Nephron (organoid): ENCODE results near the gene NEIL1.

Experiments used
- H3K27ac Mint-ChIP-seq, 3 experiments: 2 replicates each; pipeline ENCODE4 v1.8.0; 2020; ENCODE audit warnings: mixed read lengths in 3 of 3, mild to moderate bottlenecking in 2 of 3, moderate library complexity in 1 of 3
- H3K27me3 Mint-ChIP-seq: 2 replicates; pipeline ENCODE4 v1.8.0; 2021; ENCODE audit warnings: low read depth, mild to moderate bottlenecking, moderate library complexity, mixed read lengths
- H3K36me3 Mint-ChIP-seq: 2 replicates; pipeline ENCODE4 v1.8.0; 2020; ENCODE audit warnings: low read depth, mixed read lengths
- H3K4me1 Mint-ChIP-seq: 2 replicates; pipeline ENCODE4 v1.8.0; 2020; ENCODE audit warnings: mixed read lengths
- H3K4me3 Mint-ChIP-seq, 3 experiments: 2 replicates each; pipeline ENCODE4 v1.8.0; 2020; ENCODE audit warnings: mild to moderate bottlenecking in 3 of 3, mixed read lengths in 3 of 3, moderate library complexity in 2 of 3
- H3K9me3 Mint-ChIP-seq: 2 replicates; pipeline ENCODE4 v1.8.0; 2020; ENCODE audit warnings: mixed read lengths
- CTCF ChIP-seq, 3 experiments: fragments of 200-600 bp; sonication (generic); IDR thresholded peaks; one replicate each; pipeline ENCODE4 v1.5.0; 2021; ENCODE audit warnings: antibody characterized with exemption in 3 of 3; ENCODE audit not compliant: unreplicated experiment in 3 of 3

Gene NEIL1

GRCh38 chr15:75356006-75356405, 9.2 kb downstream of the NEIL1 start:
- Mint-ChIP-seq H3K4me1 (no peaks in the 10 kb centered on the region), H3K4me3 (no peak overlapping the region), H3K36me3 (peaks cover 10% of the 10 kb centered on the region), H3K27me3 (no peaks in the 10 kb centered on the region), H3K27ac (no peak overlapping the region), H3K9me3 (no peaks in the 10 kb centered on the region)
- TF ChIP-seq CTCF (IDR thresholded peaks at IDR 0.05; ENCODE audit: unreplicated experiment in 3 of 3), result no peak

- TF ChIP-seq CTCF (IDR thresholded peaks at IDR 0.05; ENCODE audit: unreplicated experiment in 3 of 3), result no peak
- no peak overlapping the region for H3K27ac Mint-ChIP-seq
- H3K36me3 Mint-ChIP-seq, result peaks cover 10% of the 10 kb centered on the region
- no peak overlapping the region for H3K4me3 Mint-ChIP-seq
- H3K9me3 Mint-ChIP-seq, result no peaks in the 10 kb centered on the region
- no peaks in the 10 kb centered on the region for H3K4me1 Mint-ChIP-seq
- H3K27me3 Mint-ChIP-seq, result no peaks in the 10 kb centered on the region
Observed at GRCh38 chr15:75356517-75356916, 9.7 kb downstream of the NEIL1 start.

GRCh38 chr15:75357976-75358673, 11.3 kb downstream of the NEIL1 start:
- no peaks in the 10 kb centered on the region for H3K27me3 Mint-ChIP-seq
- H3K27ac Mint-ChIP-seq, result no peak overlapping the region
- H3K9me3 Mint-ChIP-seq, result no peaks in the 10 kb centered on the region
- TF ChIP-seq CTCF (IDR thresholded peaks at IDR 0.05; ENCODE audit: unreplicated experiment in 3 of 3), result no peak
- H3K4me1 Mint-ChIP-seq, result no peaks in the 10 kb centered on the region
- H3K4me3 Mint-ChIP-seq, result no peak overlapping the region
- peaks cover 10% of the 10 kb centered on the region for H3K36me3 Mint-ChIP-seq

- no peaks in the 10 kb centered on the region for H3K4me1 Mint-ChIP-seq
Observed at GRCh38 chr15:75358771-75359536, 12.1 kb downstream of the NEIL1 start.

GRCh38 chr15:75359537-75360250, 12.9 kb downstream of the NEIL1 start:
- Mint-ChIP-seq H3K27ac (no peak overlapping the region), H3K36me3 (peaks cover 9% of the 10 kb centered on the region), H3K9me3 (no peaks in the 10 kb centered on the region), H3K4me3 (no peak overlapping the region), H3K27me3 (peaks cover 3% of the 10 kb centered on the region), H3K4me1 (no peaks in the 10 kb centered on the region)
- no peak for TF ChIP-seq CTCF (IDR thresholded peaks at IDR 0.05; ENCODE audit: unreplicated experiment in 3 of 3)

More at GRCh38 chr15:75358771-75359536, 12.1 kb downstream of the NEIL1 start:
- H3K36me3 Mint-ChIP-seq, result peaks cover 10% of the 10 kb centered on the region
- no peaks in the 10 kb centered on the region for H3K27me3 Mint-ChIP-seq
- no peak overlapping the region for H3K4me3 Mint-ChIP-seq
- H3K27ac Mint-ChIP-seq, result no peak overlapping the region
- H3K9me3 Mint-ChIP-seq, result no peaks in the 10 kb centered on the region
- TF ChIP-seq CTCF (IDR thresholded peaks at IDR 0.05; ENCODE audit: unreplicated experiment in 3 of 3), result no peak
